Panc1 (cell line): ENCODE measurements around the gene ELMOD3. TPM values are rescaled to one million over a fixed set of nuclear protein-coding genes. Genes with fewer than 3 reads are reported as not detected.

Experiments
- ATAC-seq: fragments of 200-7000 bp; cut with Tn5 transposase; 2 replicates; pipeline ENCODE4 v1.9.1; 2020; ENCODE audit warnings: mild to moderate bottlenecking, moderate library complexity
- BruUV-seq: library from RNA; stranded (reverse); fragments of 400-500 nt; replicated peaks from 2 replicates; lab custom pipeline; 2021; lab: Mats Ljungman, UMichigan
- CTCF ChIA-PET: fragments of 300-600 bp; sonication (Branson Sonifier 250); formaldehyde crosslinking; loops from one replicate; lab custom pipeline; 2022; ENCODE audit warnings: antibody characterized with exemption; lab: Charles Lee
- POLR2A ChIA-PET: fragments of 300-600 bp; sonication (Branson Sonifier 250); formaldehyde crosslinking; loops from one replicate; lab custom pipeline; 2022; ENCODE audit warnings: antibody characterized with exemption; lab: Charles Lee
- DNase-seq: peaks from one replicate; pipeline ENCODE4 v3.0.0-alpha.2; 2010; ENCODE audit warnings: low read depth, low spot score
- H3K27ac ChIP-seq: 2 replicates; pipeline ENCODE4 v1.5.1; 2011; ENCODE audit warnings: mild to moderate bottlenecking, low read length, inconsistent platforms
- H3K27me3 ChIP-seq: fragments of 200-500 bp; sonication (Bioruptor generic); 2 replicates; pipeline ENCODE4 v1.6.0; 2014; ENCODE audit warnings: low read length, inconsistent platforms; ENCODE audit not compliant: control insufficient read depth, insufficient read depth
- H3K36me3 ChIP-seq: fragments of 200-500 bp; sonication (Bioruptor generic); 2 replicates; pipeline ENCODE4 v1.5.1; 2014; ENCODE audit warnings: inconsistent platforms, mild to moderate bottlenecking, low read length, moderate library complexity; ENCODE audit not compliant: control insufficient read depth, insufficient read depth
- H3K4me1 ChIP-seq: 2 replicates; pipeline ENCODE4 v1.5.1; 2011; ENCODE audit warnings: inconsistent platforms, mild to moderate bottlenecking, low read length, moderate library complexity; ENCODE audit not compliant: control insufficient read depth, insufficient read depth
- H3K4me3 ChIP-seq, 2 experiments: 2 replicates each; pipeline ENCODE4 v1.5.1; 2011 to 2012; ENCODE audit warnings: low read depth in 2 of 2, low read length in 2 of 2, mild to moderate bottlenecking in 2 of 2, inconsistent platforms in 1 of 2, moderate library complexity in 1 of 2
- H3K9me3 ChIP-seq: fragments of 200-500 bp; sonication (Bioruptor generic); 2 replicates; pipeline ENCODE4 v1.5.1; 2014; ENCODE audit warnings: low read depth, mild to moderate bottlenecking, inconsistent platforms, low read length, moderate library complexity; ENCODE audit not compliant: control insufficient read depth, insufficient read depth
- CTCF ChIP-seq: fragments of 450-650 bp; IDR thresholded peaks from 2 replicates; pipeline ENCODE4 v1.5.1; 2017; ENCODE audit warnings: mild to moderate bottlenecking
- POLR2AphosphoS5 ChIP-seq: IDR thresholded peaks from 2 replicates; pipeline ENCODE4 v1.6.1; 2012; ENCODE audit warnings: mild to moderate bottlenecking, low read depth, low read length, moderate library complexity
- SIN3A ChIP-seq: IDR thresholded peaks from 2 replicates; pipeline ENCODE4 v1.6.1; 2012; ENCODE audit warnings: low read depth, mild to moderate bottlenecking, low read length, moderate library complexity, borderline replicate concordance; ENCODE audit not compliant: insufficient read depth
- TCF7L2 ChIP-seq: IDR thresholded peaks from 2 replicates; pipeline ENCODE4 v1.6.1; 2011; ENCODE audit warnings: mild to moderate bottlenecking, low read depth, low read length, inconsistent platforms
- in situ Hi-C: cut with HindIII; loops from 2 replicates; pipeline ENCODE4 v1.10.0; 2016; ENCODE audit warnings: low sequenced_read_pairs, low pct_unique_long_range_greater_than_20kb
- intact Hi-C: fragments of 100-400 bp; cut with micrococcal nuclease; formaldehyde crosslinking; loops from one replicate; pipeline ENCODE4 v1.10.0; 2022; ENCODE audit not compliant: unreplicated experiment
- total RNA-seq: library from RNA; stranded (reverse); gene quantifications from one replicate; pipeline ENCODE4 v1.2.1, GENCODE V29; 2021; ENCODE audit not compliant: unreplicated experiment
- TF ChIP-seq, protein P1 (sequence below), 2 experiments: IDR thresholded peaks; 2 replicates each; pipeline ENCODE4 v1.6.1; 2011 to 2012; ENCODE audit warnings: low read depth in 2 of 2, control low read depth in 1 of 2, low read length in 1 of 2, mild to moderate bottlenecking in 1 of 2, moderate library complexity in 1 of 2; ENCODE audit not compliant: insufficient read depth in 1 of 2

The ELMOD3 gene
- total RNA-seq, 1 experiment from 2014 or later: 14.8 TPM

DNA sequence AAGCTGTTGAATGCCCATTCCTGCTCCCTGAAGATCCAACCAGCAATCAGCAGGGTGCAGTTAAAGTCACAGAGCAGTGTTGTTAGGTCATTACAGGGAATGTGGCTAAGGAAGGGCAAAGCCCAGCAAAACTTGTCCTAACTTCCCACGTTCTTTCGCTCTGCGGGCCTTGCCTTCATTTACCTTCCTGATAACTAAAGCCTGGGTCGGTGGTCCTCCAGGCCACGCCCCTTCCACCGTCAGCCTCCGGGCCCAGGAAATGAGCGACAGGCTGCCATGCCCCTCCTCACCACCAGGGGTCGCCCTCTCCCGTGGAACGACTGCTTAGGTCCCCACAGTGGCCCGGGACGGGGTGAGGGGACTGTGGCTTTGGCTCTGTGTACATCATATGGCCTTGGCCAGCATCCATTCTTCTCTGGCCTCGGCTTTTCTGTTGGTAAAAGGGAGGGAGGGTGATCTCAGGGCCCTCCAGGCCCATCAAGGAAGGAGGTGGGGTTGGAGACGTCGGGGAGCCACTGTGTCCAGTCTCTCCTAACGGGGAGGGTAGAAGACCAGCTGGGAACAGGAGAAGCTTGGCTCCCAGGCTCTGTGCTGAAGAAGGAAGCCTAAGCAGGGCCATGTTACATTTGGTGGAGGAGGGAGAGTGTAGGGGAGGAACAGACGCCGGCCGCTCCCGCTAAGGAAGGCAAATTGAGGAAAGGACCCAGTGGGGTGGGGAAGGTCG lies 66.1 kb downstream of the ELMOD3 start:
- in situ Hi-C loops: loop anchor here (25.0 kb wide), 1 partner anchor 117 kb away; the partner anchor contains the start of gene MAT2A
- CTCF ChIA-PET: interaction anchor here (0.6 to 2.3 kb wide), 9 partner anchors 83 to 321 kb away, joined by 3 to 13 read pairs (median 4); partner anchors contain the start of genes GGCX and MAT2A
- Histone ChIP-seq H3K4me1 (peaks cover 41% of the 10 kb centered on the region), H3K9me3 (no peaks in the 10 kb centered on the region), H3K27ac (peak overlapping the region; percentile 99), H3K4me3 (peak overlapping the region in 1 of 2 experiments; percentile 26; a peak in 2 of 4 replicates), H3K36me3 (no peaks in the 10 kb centered on the region), H3K27me3 (no peaks in the 10 kb centered on the region)
- intact Hi-C loops: loop anchor here (1.0 to 10.0 kb wide), 4 partner anchors 74 to 132 kb away; partner anchors contain the start of gene MAT2A
- peak; percentile 81 for DNase-seq
- POLR2A ChIA-PET: interaction anchor here (0.5 to 2.4 kb wide), 12 partner anchors 17 to 181 kb away, joined by 3 to 13 read pairs (median 4); partner anchors contain the start of genes GGCX and MAT2A
- no TSS peak for BruUV-seq
- peak; percentile 98 for TF ChIP-seq CTCF
- 0 out of 2 replicates have a peak, but pooled peaks have one; percentile 29 for TF ChIP-seq SIN3A
- no peak for TF ChIP-seq TCF7L2
- TF ChIP-seq, protein P1, sequence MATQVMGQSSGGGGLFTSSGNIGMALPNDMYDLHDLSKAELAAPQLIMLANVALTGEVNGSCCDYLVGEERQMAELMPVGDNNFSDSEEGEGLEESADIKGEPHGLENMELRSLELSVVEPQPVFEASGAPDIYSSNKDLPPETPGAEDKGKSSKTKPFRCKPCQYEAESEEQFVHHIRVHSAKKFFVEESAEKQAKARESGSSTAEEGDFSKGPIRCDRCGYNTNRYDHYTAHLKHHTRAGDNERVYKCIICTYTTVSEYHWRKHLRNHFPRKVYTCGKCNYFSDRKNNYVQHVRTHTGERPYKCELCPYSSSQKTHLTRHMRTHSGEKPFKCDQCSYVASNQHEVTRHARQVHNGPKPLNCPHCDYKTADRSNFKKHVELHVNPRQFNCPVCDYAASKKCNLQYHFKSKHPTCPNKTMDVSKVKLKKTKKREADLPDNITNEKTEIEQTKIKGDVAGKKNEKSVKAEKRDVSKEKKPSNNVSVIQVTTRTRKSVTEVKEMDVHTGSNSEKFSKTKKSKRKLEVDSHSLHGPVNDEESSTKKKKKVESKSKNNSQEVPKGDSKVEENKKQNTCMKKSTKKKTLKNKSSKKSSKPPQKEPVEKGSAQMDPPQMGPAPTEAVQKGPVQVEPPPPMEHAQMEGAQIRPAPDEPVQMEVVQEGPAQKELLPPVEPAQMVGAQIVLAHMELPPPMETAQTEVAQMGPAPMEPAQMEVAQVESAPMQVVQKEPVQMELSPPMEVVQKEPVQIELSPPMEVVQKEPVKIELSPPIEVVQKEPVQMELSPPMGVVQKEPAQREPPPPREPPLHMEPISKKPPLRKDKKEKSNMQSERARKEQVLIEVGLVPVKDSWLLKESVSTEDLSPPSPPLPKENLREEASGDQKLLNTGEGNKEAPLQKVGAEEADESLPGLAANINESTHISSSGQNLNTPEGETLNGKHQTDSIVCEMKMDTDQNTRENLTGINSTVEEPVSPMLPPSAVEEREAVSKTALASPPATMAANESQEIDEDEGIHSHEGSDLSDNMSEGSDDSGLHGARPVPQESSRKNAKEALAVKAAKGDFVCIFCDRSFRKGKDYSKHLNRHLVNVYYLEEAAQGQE (IDR thresholded peaks at IDR 0.05; ENCODE audit: insufficient read depth in 1 of 2, low read depth in 2 of 2, low read length in 1 of 2): peak in 1 of 2 experiments; percentile 13; a peak in 1 of 4 replicates
- ATAC-seq: peak; percentile 76

DNA sequence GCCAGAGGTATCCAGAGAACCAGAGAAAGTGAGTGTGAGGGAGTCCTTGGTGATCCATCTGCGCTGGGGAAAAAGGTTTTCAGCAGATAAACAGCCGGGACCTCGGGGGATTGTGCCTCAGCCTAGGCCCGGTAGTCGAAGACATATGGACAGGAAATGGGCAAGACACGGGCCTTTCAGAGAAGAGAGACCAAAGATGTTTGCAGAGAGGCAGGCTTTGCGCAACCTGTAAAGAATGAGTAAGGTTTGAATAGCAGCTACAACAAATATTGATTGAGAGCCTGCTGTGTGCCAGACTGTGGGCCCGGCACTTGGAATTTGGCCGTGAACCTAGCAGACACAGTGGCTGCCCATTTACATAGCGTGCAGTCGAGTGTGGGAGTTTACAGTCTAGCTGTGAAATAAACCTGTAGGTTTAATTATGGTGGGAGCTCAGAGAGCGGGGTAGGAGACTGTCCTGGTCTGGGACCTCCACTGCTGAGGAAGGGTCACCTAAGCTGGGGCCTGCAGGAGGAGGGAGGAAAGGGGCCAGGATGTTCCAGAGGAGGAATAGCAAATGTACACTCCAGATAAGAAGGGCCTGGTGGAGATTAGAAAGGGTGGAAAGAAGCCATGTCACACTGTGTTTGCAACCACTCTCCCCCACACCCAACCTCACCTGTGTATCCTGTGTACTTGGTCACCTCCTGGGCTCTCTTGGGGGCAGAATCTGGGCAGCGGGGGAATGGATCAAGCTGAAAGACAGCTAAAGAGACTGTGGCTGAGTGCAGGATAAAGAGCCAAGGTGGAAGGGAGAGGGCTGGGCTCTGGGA lies 66.9 kb downstream of the ELMOD3 start:
- intact Hi-C loops: loop anchor here (1.0 to 10.0 kb wide), 4 partner anchors 73 to 131 kb away; partner anchors contain the start of gene MAT2A
- ChIA-PET POLR2A (interaction anchor here (0.5 to 1.6 kb wide), 9 partner anchors 16 to 129 kb away, joined by 3 to 8 read pairs (median 4); partner anchors contain the start of gene MAT2A), CTCF (interaction anchor here (0.6 to 1.1 kb wide), 7 partner anchors 83 to 320 kb away, joined by 3 to 9 read pairs (median 4); partner anchors contain the start of gene GGCX)
- Histone ChIP-seq H3K9me3 (no peaks in the 10 kb centered on the region), H3K27me3 (no peaks in the 10 kb centered on the region), H3K36me3 (no peaks in the 10 kb centered on the region), H3K4me3 (peak overlapping the region in 1 of 2 experiments; percentile 24; a peak in 2 of 4 replicates), H3K27ac (peak overlapping the region; percentile 99), H3K4me1 (peaks cover 41% of the 10 kb centered on the region)
- peak; percentile 77 for ATAC-seq
- peak; percentile 74 for TF ChIP-seq TCF7L2
- TF ChIP-seq POLR2AphosphoS5: peak; percentile 82
- TF ChIP-seq CTCF: no peak
- TF ChIP-seq, protein P1 (IDR thresholded peaks at IDR 0.05; ENCODE audit: insufficient read depth in 1 of 2, low read depth in 2 of 2, low read length in 1 of 2): no peak
- TF ChIP-seq SIN3A: no peak
- in situ Hi-C loops: loop anchor here (25.0 kb wide), 1 partner anchor 116 kb away; the partner anchor contains the start of gene MAT2A
- no TSS peak for BruUV-seq
- peak; percentile 83 for DNase-seq
